Measurements from ENCODE around the gene FAM114A1.
A peak's percentile ranks its signal among the peaks of the same experiment; 100 is the strongest.
"Not testable (repeated sequence)": the region's sequence is repeated elsewhere in the genome, so short reads cannot be mapped to it uniquely, and the experiment has no call there.

Gene FAM114A1

DNA sequence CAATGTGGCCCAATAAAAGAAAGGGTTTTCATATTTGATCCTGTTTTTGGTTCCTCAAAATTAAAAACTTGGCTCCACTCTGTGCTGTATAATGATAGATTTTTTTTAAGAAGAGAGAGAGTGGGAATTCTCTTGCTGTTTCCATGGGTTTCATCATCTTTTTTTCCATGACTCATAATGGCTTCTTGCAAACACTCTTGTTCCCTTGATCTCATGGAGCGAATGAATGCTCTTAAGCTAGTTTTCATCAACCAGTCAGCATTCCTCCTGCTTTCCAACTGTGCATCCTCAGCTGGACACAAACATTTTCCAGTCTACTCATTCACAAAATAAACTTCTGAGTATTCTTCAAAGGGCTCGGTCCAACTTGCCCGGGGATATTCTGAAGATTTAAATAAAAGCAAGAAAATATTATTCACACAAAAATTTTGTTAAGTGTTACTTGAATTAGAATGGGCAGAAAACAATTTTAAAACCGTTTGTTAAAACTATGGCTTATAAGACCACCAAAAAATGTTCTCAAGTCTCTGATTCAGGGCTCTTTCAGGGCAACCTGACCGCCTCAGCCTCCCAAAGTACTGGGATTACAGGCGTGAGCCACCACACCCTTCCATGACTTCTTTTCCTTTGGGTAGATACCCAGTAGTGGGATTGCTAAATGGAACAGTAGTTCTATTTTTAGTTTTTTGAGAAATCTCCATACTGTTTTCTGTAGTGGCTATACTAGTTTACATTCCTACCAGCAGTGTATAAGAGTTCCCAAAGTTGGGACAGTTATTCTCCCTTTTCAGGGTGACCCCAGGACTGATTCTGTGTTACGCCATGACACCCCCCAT is 99.9 kb downstream of the FAM114A1 start:
- DNase-seq (ENCODE audit: low spot score), result peak; percentile 86

DNA sequence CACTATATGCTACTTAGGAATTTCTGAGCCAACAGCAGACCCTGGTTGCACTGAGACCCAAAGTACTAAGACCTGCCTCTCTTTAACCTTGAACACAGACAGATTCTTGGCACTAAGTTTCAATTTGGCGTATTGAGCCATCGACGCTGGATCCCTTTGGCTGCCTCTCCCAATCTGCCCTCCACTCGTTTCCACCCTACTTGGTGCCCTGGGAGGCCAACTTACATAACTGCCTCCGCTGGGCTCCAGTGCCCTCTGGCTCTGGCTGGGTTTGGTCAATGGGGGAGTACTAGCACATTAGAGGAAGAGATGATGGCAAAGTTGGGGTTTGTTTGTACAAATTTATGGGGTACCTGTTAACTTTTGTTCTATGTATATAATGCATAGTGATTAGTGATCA is 101.1 kb downstream of the FAM114A1 start:
- DNase-seq (ENCODE audit: low spot score), result no peak

DNA sequence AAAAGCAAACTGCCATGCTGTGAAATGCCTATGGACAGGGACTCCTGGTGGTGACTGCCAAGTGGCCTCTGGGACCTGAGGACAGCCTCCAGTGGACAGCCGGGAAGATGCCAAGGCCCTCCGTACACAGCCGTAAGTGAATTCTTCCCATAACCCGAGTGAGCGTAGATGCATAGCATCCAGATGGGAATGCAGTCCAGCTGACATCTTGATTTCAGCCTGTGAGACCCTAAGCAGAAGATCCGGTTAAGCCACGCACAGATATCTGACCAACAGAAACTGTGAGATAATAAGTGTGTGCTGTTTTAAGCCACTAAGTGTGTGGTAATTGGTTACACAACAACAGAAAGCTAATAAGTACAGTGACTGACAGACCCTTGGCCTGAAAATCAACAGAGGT is 108.7 kb downstream of the FAM114A1 start:
- DNase-seq (ENCODE audit: low spot score), result no peak

DNA sequence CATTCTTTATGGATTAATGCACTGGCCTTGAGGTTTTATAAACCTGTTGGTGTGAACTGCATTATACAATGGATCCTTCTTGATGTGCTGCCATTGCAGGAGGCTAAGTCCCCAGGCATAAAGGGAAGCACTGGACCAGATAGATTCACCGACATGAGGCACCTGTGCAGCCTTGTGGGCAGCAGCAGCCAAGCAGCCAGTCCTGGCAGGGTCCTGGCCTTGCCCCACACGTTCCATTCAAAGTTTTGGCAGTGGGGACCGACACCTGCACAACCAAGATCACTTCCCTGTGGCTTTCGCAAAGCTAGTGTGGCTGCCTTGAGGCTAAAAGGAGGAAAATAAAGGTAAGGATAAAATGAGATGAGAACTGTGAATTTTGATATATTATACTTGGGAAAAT is 111.5 kb downstream of the FAM114A1 start:
- no peak for DNase-seq (ENCODE audit: low spot score)

DNA sequence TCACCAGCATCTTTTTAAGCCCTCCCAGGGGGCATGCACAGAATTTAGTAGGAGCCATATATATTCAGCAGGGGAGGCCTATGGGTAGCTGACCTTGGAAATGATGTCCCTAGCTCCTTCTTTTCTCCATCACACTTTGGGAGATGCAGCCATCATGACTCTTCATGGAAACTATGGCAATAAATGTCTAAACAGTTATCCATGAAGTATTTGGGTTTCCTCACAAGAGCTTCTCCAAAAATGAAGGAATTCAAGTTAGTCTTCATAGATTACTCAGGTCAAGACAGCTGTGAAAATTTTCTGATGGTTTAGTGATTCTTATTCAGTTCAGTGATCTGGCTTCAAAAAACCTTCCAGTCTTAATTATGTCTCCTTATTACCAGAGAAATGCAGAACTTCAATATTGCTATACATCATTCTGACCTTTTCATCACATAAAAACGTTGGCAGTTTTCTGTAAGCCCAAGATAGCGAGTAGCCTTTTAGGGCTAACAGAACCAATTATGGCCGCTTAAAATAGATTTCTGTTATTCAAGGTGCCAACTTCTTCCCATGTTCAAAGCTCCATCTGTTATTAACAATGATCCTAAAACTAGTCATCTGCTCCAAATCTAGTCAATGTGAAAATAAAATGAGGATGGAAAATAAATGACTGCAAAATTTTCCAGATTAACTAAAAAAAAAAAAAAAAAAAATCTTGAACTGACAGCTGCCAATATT is 112.1 kb downstream of the FAM114A1 start:
- DNase-seq (ENCODE audit: low spot score), result no peak

DNA sequence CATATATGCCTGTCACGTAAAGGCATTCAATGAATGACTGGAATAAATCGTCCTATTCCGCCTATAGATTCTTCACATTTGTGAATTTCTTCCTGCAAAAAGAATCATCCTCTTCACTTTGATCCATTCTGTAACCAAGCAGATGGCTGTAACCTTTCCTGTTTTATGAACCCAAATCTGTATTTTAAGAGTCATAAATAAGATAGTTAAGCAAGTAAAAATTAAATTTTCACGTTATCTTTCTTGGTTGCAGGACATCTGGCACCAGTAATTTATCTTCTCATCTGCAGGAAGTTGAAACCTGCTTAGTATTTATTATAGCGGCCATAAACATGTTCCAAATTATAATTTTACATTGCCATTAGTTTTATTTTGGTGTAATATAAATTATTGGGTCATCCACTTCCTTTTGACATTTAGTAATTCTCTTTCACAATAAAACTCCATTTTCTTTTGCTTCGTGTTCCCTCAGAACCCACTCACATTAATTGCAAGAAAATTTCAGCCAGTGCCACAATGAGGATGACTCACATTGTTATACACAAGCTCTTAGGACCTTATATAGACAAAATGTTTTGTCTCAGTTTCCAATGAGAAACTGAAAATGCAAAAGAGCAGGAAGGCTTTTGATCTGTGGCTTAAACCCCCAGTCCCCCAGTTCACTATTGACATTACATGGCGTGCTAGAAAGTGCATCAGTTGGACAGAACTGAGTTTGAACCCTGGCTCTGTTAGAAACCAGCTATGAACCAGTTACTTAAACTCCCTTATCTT is 113.5 kb downstream of the FAM114A1 start:
- no peak for DNase-seq (ENCODE audit: low spot score)

DNA sequence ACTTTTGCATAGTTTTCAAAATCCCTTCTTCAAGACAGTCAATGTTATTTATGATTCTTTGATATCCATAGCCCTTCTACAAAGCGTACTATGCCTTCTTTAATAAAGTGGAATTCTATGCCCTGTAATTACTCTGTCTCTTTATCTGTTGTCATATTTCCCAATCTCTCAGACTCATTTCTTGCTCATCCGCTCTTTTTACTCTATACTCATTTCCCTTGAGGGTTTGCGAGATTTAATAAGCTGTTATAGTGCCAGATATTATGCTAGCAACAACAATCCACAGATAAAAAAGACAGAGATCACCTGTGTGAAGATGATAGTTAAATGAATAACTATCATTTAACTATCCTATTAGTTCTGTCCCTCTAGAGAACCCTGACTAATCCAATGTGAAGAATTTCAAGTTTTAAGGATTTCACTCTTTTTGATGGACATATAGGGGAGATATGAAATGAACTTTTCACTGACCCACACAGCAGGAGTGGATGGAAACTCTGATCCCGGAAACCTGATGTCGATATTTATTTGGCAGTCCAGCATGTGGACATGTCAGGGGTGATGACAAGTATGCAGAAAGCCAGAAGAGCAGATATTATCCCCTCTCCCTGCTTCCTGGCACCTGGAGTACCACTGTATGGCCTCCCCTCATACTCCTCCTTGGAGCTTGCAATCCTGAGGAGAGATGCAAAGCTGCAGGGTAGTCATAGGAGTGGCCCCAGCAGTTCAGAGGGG is 114.9 kb downstream of the FAM114A1 start:
- no peak for DNase-seq (ENCODE audit: low spot score)

DNA sequence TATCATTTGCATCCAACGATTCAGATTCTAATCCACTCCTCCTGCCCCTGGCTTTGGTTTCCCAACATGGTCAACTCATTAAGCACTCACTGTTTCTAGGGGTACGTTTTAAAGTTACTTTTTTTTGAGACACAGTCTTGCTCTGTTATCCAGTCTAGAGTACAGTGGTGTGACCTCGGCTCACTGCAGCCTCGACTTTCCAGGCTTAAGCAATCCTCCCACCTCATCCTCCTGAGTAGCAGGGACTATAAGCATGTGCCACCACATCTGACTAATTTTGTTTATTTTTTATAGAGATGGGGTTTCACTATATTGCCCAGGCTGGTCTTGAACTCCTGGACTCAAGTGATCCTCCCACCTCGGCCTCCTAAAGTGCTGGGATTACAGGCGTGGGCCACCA is 115.7 kb downstream of the FAM114A1 start:
- DNase-seq (ENCODE audit: low spot score), result no peak

DNA sequence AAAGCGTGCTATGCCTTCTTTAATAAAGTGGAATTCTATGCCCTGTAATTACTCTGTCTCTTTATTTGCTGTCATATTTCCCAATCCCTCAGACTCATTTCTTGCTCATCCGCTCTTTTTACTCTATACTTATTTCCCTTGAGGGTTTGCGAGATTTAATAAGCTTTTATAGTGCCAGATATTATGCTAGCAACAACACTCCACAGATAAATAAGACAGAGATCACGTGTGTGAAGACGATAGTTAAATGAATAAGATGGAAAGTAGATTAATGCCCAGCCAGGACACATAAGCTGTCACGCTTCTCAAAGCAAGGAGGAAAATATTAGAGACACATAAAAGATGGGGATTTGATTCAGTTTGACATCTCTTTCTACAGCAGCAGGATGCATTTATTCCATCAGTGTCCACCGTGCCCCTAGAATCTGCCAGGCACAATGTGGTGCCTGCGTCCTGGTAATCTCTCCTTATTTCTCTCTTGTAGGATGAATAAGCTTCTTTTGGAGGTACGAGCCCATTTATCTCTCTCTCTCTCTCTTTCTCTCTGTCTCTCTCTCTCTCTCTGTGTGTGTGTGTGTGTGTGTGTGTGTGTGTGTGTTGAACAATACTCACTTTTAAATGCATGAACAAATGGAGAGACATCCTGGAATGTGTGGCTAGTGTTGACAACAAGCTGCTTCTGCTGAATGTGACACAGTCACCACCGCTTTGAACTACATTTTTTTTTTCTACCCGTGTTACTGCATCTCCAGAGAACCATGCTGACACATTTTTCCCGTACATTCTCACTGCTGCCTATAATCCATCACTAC is 116.4 kb downstream of the FAM114A1 start:
- DNase-seq (ENCODE audit: low spot score), result peak; percentile 19

DNA sequence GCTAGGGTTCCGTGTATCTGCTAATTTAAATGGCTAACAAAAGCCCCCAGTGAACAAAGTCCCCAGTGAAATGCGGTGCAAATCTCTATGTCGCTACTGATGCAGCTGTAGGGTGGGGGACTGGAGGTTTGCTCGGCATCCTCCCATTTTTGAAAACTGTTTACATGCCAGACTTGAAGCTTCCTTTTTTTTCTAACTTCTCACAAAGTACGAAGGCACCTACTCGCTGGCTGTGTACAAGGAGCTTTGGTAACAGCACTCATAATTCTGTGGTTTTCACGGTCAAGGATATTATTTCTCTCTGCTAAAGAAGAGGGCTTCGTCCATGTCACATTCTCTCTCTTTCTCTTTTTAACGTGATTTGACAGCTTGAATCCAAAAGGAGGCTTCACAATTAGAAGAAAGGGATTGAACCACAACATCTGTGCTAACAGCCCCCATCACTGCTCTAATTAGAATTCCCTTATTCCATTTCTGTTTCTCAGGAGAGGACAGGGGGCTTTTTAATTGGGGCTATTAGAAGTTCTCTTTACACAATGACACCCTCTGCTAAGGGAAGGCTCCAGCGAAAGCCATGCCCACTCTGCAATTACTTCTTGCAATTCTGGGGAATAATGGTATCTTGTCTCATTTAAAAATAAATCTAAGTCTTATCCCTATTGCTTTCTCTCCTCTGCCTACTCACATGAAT is 117.9 kb downstream of the FAM114A1 start:
- DNase-seq (ENCODE audit: low spot score), result no peak

DNA sequence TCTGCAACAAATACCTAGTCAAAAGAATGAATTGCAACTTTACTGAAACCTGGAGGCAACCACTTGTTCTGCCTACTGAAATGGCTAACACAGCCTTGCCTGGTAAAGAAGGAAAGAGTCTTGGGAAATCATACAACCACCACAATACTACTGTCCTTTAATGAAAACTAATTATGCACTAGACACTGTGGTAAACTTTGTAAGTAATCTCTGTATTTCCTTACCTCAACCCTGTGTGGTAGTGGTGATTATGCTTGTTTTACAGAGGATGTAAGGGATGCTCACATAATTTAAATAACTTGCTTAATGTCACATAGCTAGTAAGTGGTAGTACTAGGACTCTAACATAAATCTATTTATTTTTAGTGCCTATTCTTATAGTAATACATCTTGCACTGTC is 119.9 kb downstream of the FAM114A1 start:
- no peak for DNase-seq (ENCODE audit: low spot score)

DNA sequence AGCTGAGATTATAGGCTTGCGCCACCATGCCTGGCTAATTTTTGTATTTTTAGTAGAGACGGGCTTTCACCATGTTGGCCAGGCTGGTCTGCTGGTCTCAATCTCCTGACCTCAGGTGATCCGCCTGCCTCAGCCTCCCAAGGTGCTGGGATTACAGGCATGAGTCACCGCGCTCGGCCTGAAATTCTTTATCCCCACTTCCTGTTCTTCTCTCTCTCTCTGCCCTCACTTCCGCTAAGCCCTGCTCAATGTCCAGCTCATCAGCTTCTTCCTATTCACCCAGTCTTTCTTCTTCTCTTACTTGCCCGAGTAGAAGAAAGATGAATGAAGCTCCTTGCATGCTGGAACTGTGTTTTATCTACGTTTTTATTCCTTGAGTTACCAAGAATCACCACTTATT is 120.7 kb downstream of the FAM114A1 start:
- not testable (repeated sequence) for DNase-seq (ENCODE audit: low spot score)

DNA sequence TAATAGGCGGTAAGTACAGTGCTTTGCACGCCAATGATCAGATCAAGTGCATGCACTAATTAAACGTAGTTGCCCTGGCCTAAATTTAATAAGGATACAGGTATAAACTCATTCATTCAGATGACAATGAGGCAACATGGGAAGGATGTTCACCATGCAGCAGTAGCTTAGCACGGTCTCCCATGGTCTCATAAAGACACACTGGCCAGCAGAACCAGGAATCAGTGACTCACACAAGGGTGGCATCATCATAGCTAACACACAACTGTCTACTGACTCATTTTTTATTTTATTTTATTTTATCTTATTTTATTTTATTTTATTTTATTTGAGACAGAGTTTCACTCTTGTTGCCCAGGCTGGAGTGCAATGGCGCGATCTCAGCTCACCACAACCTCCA is 121.9 kb downstream of the FAM114A1 start:
- DNase-seq (ENCODE audit: low spot score), result no peak

DNA sequence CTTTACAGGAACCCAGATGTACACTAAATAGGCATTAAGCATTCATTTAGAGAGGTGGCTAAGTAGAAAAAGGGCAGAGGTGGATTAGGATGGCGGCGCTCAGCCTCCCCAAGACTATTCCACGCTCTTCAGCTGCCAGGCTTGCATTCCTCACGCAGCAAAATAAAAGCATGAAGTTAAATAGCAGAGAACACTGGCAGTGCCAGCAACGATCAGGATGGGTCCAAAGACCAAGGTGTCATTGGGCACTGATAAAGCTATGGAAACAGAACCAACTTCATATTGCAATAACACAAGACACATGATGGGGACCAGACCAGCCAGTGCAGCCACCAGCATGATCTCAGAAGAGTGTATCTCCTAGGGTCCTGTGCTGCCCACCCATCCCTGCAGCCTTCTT is 122.6 kb downstream of the FAM114A1 start:
- DNase-seq (ENCODE audit: low spot score), result no peak

DNA sequence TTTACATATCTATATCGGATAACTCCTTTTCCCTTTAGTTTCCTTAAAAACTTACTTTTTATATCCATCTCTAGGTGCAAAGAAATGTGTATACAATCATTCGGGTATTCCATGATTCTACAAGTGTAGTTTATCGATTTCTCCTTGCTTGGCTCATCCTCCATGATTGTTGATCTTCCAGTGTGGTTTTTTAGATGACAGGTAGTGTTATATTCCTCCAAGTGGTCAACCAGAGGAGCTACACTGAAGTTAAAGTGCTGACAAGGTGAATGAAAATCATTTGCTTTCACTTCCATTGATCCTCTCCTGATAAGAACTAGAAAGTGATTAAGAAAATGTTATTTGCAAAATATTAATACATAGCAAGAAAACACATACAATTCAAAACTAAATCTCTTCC is 126.1 kb downstream of the FAM114A1 start:
- DNase-seq (ENCODE audit: low spot score), result peak; percentile 15

DNA sequence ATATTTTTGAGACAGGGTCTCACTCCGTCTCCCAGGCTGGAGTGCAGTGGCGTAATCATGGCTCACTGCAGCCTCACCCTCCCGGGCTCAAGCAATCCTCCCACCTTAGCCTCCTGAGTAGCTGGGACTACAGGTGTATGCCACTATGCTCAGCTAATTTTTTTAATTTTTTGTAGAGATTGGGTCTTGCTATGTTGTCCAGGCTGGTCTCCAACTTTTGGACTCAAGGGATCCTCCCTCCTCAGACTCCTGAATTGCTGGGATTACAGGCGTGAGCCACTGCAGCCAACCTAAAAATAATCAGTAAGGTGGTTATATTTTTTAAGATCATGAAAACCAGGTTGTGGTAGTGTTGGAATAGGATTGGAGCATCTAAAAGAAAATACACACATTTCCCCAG is 126.5 kb downstream of the FAM114A1 start:
- DNase-seq (ENCODE audit: low spot score), result no peak
